ENCODE data around the gene DPT. TPM values are rescaled to one million over a fixed set of nuclear protein-coding genes. Genes with fewer than 3 reads are reported as not detected.

The DPT gene
- total RNA-seq, 4 donors from 2014 or later: 95.3 to 190 (median 138) TPM

DNA sequence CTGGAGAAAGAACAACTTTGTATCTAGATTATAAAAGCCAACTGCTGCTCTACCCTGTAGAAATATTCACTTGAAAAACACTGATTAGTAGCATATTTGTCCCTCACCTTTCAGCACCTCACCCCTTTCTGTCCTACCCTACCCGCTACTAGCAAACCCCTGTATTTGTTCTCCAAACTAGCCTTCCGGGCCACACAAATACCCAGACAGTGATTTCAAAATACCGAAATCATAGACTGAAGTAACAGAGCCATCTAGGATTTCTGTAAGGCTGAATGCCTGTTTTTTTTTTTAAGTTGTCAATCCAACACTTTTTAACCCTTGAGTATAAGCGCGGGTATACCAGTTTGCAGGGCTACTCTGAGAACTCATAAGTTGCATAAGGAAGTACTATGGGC, 398 bp upstream of the DPT start:
- DNase-seq (ENCODE audit: extremely low spot score): no peak
- H3K4me3 ChIP-seq: peak overlapping the region in 1 of 4 donors; percentile 41
- H3K4me1 ChIP-seq: peaks cover 0 to 32% (median 10%) of the 10 kb centered on the region in 4 donors
- no peaks in the 10 kb centered on the region for H3K9me3 ChIP-seq
- H3K27ac ChIP-seq (replicated peaks in 1 of 4): peak overlapping the region in 1 of 4 donors; percentile 65
- H3K27me3 ChIP-seq: no peaks in the 10 kb centered on the region
- H3K36me3 ChIP-seq: no peaks in the 10 kb centered on the region
- TF ChIP-seq, protein P1, sequence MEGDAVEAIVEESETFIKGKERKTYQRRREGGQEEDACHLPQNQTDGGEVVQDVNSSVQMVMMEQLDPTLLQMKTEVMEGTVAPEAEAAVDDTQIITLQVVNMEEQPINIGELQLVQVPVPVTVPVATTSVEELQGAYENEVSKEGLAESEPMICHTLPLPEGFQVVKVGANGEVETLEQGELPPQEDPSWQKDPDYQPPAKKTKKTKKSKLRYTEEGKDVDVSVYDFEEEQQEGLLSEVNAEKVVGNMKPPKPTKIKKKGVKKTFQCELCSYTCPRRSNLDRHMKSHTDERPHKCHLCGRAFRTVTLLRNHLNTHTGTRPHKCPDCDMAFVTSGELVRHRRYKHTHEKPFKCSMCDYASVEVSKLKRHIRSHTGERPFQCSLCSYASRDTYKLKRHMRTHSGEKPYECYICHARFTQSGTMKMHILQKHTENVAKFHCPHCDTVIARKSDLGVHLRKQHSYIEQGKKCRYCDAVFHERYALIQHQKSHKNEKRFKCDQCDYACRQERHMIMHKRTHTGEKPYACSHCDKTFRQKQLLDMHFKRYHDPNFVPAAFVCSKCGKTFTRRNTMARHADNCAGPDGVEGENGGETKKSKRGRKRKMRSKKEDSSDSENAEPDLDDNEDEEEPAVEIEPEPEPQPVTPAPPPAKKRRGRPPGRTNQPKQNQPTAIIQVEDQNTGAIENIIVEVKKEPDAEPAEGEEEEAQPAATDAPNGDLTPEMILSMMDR (IDR thresholded peaks at IDR 0.05): no peak
- TF ChIP-seq POLR2A (IDR thresholded peaks at IDR 0.05; ENCODE audit: low read depth) (no peak), POLR2AphosphoS5 (IDR thresholded peaks at IDR 0.05) (no peak), EP300 (IDR thresholded peaks at IDR 0.05) (no peak)
- 93% methylated on average over 5 of the region's 5 CpGs for WGBS
- intact Hi-C loops (cut with DNase I): no loop called here

DNA sequence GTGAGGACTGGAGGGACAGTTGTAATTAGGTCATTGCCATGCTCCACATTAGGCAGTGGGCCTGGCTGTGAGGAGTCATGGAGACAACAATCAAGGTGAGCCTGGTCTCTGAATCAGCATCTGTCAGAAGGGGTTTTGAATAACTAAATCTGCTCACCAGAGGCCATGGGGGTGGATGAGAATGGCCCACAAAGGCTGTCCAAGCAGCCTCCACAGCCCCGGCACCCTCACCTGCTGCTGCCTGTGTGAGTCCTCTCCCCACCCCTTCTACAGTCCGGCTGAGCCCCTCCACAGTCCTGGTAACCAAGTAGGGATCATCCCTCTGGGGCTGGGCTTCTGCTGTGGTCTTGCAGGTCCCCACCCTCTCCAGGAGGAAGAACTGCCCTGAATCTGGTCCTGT, 2.3 kb downstream of the DPT start:
- 80% methylated on average over 1 of the region's 2 CpGs for WGBS
- intact Hi-C loops (cut with DNase I): no loop called here
- no peak for DNase-seq (ENCODE audit: extremely low spot score)

GRCh38 chr1:168726281-168726680, 2.7 kb downstream of the DPT start:
- intact Hi-C loops (cut with DNase I): no loop called here
- DNase-seq (ENCODE audit: extremely low spot score): no peak
- TF ChIP-seq, protein P1 (IDR thresholded peaks at IDR 0.05): no peak
- TF ChIP-seq EP300 (IDR thresholded peaks at IDR 0.05): no peak

More for the DNA sequence above, 2.3 kb downstream of the DPT start:
- TF ChIP-seq EP300 (IDR thresholded peaks at IDR 0.05): no peak
- Histone ChIP-seq H3K36me3 (no peaks in the 10 kb centered on the region), H3K27me3 (no peaks in the 10 kb centered on the region), H3K9me3 (no peaks in the 10 kb centered on the region), H3K4me1 (peaks cover 5 to 25% (median 12%) of the 10 kb centered on the region in 4 donors), H3K27ac (replicated peaks in 1 of 4) (peak overlapping the region in 3 of 4 donors; percentile 5 to 18 (median 7)), H3K4me3 (peak overlapping the region; percentile 37 to 53 (median 42))

DNA sequence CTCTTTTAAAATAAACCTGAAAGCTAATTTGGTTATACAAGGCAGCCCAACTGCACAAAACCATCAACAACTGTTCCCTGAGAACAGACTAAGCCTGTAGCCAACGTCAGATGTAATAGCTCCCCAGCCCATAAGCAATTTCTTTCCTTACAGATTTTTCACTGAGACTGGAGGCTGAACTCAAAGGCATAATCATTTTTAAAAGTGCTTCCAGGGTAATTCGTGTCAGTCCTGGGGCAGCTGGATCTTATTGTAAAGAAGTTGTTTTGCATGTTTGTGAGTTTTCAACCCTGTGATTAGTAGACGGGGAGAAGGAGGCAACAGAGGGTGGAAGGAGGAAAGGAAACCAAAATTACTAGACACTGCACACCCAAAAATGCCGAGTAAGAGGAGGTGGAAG, 3.2 kb downstream of the DPT start:
- Histone ChIP-seq H3K27ac (replicated peaks in 1 of 4) (peak overlapping the region in 1 of 4 donors; percentile 5), H3K36me3 (no peaks in the 10 kb centered on the region), H3K4me1 (peaks cover 5 to 25% (median 12%) of the 10 kb centered on the region in 4 donors), H3K9me3 (no peaks in the 10 kb centered on the region), H3K27me3 (no peaks in the 10 kb centered on the region), H3K4me3 (peak overlapping the region in 3 of 4 donors; percentile 41 to 53 (median 42))
- 46% methylated on average over 4 of the region's 4 CpGs for WGBS
- no peak for TF ChIP-seq EP300 (IDR thresholded peaks at IDR 0.05)
- TF ChIP-seq POLR2AphosphoS5 (IDR thresholded peaks at IDR 0.05): no peak
- TF ChIP-seq, protein P1 (IDR thresholded peaks at IDR 0.05): no peak
- TF ChIP-seq POLR2A (IDR thresholded peaks at IDR 0.05; ENCODE audit: low read depth): no peak
- intact Hi-C loops (cut with DNase I): no loop called here
- no peak for DNase-seq (ENCODE audit: extremely low spot score)

More at GRCh38 chr1:168726281-168726680, 2.7 kb downstream of the DPT start:
- H3K4me3 ChIP-seq: peak overlapping the region; percentile 37 to 53 (median 42)
- peak overlapping the region in 3 of 4 donors; percentile 5 to 18 (median 7) for H3K27ac ChIP-seq (replicated peaks in 1 of 4)
- H3K4me1 ChIP-seq: peaks cover 5 to 25% (median 12%) of the 10 kb centered on the region in 4 donors
- no peaks in the 10 kb centered on the region for H3K27me3 ChIP-seq
- WGBS: 61% methylated on average over 3 of the region's 3 CpGs
- H3K36me3 ChIP-seq: no peaks in the 10 kb centered on the region
- no peaks in the 10 kb centered on the region for H3K9me3 ChIP-seq

GRCh38 chr1:168725060-168725459, 3.9 kb downstream of the DPT start:
- Histone ChIP-seq H3K36me3 (no peaks in the 10 kb centered on the region), H3K27me3 (no peaks in the 10 kb centered on the region), H3K27ac (replicated peaks in 1 of 4) (no peak overlapping the region), H3K4me3 (no peak overlapping the region), H3K4me1 (peaks cover 5 to 25% (median 12%) of the 10 kb centered on the region in 4 donors), H3K9me3 (no peaks in the 10 kb centered on the region)
- DNase-seq (ENCODE audit: extremely low spot score): no peak
- intact Hi-C loops (cut with DNase I): no loop called here
- TF ChIP-seq, protein P1 (IDR thresholded peaks at IDR 0.05): no peak
- no peak for TF ChIP-seq EP300 (IDR thresholded peaks at IDR 0.05)
- TF ChIP-seq POLR2A (IDR thresholded peaks at IDR 0.05; ENCODE audit: low read depth): no peak
- TF ChIP-seq POLR2AphosphoS5 (IDR thresholded peaks at IDR 0.05): no peak
- WGBS: 95% methylated on average over 2 of the region's 2 CpGs
